Stimulated activated CD8-positive, alpha-beta memory T cell treated with anti-CD3 and anti-CD28 coated beads, Interleukin-4, amount 100 ng/mL, for 4 hours (primary cell): ENCODE measurements around the gene TLE2.

Experiments
- DNase-seq, 2 donors: peaks; one replicate each; pipeline ENCODE4 v3.0.0-alpha.2; 2020; ENCODE audit warnings: low read depth in 2 of 2, low spot score in 1 of 2

Gene TLE2

DNA sequence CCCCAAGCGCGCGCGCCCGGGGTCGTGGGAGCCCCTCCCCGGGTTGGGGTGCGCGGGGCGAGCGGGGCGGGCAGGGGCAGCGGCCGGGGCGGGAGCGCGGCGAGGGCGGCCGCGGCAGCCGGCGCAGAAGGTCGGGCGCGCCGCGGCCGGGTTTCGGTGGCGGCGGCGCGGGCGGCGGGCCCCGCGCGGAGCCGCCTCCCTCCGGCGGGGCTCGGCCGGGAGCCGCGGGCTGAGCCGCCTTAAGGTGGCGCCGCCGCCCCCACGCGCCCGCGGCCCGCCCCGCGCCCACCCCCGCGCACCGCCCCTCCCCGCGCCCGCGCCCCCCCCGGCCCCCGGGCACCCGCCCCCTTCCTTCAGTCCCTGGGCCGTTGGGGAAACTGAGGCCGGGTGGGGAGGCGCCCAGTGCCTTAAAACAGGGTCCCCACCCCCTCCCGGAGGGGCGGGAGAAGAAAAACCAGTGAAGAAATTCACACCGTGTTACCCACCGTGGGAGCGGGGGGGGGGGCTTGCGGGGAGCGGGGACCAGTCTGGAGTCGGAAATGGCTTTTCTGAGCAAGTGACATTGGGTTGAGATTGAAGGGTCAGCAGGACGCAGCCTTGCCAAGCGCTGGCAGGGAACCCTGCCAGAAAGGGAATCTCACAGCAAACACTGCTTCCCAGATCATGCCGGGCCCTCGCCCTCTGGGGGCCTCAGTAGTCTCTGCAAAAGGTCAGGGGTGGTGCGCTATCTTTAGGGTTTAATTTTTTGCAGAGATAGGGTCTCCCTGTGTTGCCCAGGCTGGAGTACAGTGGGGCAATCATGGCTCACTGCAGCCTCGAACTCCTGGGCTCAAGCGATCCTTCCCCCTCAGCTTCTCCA is at the start of gene TLE2:
TLE2 (minus strand) TSS at position 216 of the 859 bp plus-strand sequence. CDS start 376 bp downstream, outside the sequence.
- no peak for DNase-seq

DNA sequence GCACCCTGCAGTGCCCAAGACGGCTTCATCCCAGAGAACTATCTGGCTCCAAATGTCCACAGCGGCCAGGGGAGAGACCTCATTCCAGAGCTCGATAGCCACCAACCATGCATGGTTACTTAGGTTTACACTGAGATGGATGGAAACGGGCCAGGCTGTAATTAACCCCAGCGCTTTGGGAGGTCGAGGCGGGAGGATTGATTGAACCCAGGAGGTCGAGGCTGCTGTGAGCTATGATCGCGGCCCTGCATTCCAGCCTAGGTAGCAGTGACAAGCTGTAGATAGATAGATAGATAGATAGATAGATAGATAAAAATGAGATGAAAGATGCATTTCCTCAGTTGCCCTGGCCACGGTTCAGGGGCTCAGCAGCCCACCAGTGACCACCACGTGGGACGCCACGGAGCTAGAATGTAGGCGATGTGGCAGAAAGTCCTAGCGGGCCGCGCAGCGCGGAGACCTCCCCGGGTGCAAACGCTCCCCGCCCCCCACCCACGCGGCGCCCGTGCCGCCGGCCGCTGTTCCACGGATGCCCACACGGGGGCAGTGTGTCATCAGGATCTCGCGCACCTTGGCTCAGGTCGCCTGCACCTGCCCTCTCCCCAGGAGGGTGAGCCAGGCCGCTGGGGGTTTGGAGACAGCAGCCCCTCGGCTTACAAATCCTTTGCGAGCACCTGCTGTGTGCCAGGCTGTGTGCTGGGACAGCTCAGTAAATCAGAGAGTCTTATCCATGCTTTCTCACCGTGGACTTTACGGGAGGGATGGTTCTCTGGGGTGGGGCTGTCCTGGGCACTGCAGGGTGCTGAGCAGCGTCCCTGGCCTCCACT is 46.7 kb upstream of the TLE2 start:
- peak; percentile 36 to 66 for DNase-seq

DNA sequence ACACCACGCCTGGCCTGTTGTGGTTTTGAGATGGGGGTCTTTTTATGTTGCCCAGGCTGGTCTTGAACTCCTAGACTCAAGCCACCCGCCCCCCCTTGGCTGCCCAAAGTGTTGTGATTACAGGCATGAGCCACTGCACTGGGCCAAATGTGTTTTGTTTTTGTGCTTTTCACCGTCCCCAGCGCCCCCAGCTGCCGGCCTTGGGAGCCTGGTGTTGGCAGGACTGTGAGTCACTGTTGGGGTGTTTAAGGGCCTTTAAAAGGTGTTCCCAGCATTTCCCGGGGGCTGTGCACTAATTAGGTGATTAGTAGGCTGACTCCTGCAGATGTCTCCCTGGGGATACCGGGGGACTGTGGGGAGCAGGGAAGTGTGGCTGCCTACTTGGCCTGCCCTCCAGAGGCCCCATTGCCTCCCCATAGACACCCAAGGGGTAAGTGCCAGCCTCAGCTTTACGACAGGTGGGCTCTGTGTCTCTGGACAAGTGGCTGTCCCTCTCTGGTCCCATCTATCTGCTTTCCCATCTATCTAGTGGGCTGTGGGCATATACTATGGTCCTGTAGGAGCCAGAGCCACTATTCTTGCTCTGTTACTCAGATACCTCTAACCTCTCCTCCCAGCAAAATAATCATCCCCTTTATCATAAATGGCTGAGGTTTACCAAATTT is 45.0 kb upstream of the TLE2 start:
- no peak for DNase-seq

DNA sequence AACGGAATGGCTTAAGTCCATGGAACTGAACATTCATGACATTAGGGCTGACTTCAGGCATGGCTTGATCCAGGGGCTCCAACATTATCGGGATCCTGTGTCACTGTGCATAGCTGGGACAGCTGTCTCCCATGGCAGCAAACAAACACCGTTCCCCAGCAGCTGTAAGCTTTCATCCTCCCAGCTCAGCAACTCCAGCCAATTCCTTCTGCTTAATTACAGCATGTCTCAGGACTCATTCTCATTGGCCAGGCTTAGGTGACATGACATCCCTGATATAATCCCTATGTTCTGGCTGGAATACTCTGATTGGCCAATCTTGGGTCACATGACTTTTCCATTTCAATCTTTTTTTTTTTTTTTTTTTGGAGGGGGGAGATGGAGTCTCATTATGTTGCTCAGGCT is 44.1 kb upstream of the TLE2 start:
- DNase-seq: no peak

DNA sequence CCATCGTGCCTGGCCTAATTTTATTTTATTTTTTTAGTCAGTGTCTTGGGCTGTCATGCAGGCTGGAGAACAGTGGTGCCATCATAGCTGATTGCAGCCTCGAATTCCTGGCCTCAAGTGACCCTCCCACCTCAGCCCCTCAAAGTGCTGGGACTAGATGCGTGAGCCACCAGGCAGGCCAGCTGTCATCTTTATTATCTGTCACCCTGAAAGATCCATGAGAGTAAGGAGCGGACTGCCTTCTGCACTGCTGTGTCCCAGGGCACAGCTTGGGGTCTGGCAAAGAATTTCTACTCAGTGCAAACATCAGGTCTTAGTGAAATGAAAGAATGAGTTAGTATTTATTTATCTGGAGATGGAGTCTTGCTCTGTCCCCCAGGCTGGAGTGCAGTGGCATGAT is 42.7 kb upstream of the TLE2 start:
- DNase-seq: no peak

DNA sequence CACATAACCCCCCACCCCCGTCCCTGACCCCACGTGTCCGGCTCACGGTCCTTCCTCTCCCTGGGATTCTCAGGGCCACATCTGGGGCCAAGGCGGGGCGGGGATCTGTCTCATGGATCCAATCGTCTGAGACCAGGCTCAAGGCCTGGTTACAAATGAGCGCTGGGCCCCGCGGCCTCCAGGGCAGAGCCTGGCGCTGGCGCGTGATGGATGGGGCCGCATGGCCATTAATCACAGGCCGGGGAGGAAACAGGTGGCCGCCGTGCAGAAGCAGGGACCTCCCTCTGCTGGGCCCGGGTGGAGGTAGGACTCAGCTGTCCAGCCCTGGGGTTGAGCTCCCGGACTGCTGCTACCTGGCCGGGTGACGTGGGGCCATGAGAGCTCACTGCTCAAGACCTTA is 39.0 kb upstream of the TLE2 start:
- DNase-seq: no peak

DNA sequence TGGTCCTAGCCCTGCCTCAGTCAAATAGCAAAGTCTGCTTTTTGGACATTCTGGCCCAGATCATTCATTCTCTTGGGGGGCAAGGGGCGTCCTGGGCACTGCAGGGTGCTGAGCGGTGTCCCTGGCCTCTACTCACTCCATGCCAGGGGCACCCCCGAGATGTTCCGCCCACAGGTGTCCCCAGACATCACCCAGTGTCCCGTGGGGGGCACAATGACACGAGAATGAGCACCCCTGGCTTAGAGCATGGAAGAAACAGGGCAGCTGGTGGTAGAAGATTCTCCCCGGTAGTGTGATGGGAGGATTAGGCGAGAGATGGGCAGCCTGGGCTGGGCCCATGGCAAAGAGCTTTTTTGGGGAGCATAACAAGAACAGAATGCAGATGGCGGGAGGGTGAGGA is 38.5 kb upstream of the TLE2 start:
- DNase-seq: no peak

DNA sequence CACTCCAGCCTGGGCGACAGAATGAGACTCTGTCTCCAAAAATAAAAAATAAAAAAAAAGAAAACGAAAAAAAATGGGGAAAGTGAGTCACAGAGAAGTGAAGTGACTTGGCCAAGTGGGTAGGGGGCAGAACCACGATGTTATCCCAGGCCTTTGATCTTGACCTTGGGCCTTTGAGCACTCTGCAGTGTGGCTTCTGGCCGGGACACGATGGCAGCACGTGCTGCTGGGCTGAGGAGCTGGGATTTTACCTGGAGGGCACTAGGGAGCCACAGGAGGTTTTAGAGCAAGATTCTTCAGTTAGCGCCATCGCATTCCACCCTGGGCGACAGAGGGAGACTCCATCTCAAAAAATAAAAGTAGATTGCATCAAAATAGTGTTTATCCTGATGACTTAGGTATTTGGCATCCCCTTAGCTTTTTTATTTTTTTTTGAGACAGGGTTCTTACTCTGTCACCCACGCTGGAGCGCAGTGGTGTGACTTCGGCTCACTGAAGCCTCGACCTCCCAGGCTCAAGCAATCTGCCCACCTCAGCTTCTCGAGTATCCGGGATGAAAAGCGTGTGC is 37.5 kb upstream of the TLE2 start:
- no peak for DNase-seq

DNA sequence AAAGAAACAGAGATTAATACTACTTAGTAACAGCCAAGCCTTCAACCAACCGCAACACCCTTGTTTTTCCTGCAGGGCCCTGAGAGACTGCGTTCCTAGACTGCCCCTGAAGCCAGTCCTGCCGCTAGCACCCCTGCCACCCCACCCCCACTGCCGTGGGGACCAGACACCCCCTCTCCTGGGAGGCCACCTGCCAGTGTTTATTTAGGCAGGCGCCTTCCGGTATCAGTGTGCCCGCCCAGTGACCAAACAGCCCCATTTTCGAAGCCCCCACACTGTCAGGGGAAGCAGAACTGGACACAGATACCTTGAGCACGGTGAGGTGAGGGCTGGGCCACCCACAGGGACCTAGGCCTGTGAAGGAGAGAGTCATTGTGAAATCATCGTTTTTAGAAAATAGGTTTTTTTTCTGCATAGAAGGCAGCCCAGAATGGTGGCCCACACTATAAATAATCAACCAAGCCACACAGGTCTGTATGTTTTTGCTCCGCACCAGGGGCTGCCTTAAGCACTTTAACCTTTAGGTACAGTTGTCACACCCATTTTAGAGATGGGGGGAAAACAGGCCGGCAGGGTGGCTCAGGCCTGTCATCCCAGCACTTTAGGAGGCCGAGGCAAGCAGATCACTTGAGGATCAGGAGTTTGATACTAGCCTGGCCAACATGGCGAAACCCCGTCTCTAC is 36.7 kb upstream of the TLE2 start:
- no peak for DNase-seq

DNA sequence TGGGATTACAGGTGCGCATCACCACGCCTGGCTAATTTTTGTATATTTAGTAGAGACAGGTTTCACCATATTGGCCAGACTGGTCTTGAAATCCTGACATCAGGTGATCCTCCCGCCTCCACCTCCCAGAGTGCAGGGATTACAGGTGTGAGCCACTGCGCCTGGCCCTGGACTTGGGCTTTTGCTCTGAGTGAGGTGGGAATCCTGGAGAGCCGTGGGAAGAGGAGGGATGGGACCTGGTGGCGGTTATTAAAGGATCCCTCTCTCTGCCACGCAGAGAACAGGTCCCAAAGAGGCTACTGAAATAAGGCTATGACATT is 34.9 kb upstream of the TLE2 start:
- DNase-seq: no peak

DNA sequence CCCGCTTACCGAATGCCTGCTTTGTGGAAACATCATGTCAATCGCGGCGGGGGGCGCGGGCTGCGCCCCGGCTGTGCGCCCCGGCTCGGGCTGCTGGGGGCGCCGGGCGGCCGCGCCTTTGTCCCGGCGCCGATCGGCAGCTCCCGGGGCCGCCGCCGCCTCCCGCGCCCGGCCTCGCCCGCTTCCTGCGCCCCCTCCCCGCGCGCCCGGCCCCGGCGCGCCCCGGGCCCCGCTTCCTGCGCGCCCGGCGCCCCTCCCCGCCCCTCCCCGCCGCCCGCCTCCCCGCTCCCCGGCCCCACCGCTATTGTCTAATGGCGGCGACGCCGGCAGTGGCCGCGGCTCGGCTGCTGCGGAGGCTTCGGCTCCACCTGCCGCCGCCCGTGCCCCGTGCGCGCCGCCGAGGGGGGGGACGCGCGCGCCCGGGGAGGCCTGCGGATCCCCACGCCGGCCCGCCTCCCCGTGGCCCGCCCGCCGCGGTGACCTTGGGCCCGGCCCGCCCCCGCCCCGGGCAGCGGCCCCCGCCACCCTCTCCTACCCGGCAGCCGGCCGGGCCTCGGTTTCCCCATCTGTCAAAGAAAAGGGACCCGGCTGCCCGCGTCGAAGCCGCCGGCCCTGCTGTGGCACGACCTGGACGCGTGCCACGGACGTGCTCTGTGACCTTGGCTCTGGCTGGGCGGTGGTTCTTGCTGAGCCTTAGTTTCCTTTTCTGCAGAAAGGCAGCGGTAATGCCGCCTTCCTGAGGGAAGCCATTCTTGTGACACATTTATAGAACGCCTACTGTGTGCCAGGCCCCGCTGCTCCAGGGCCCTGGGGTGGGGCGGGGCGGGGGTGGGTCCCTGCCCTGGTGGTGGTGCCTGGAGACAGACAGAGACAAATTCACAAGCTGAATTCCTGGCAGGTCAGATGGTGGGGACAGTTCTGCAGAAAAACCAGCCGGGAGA is 33.4 kb upstream of the TLE2 start, which contains the start of gene TLE5:
TLE5 (minus strand) TSS at position 331 of the 941 bp plus-strand sequence; CDS start at position 36, 295 bp downstream.
- peak in 1 of 2 donors; percentile 46 for DNase-seq

DNA sequence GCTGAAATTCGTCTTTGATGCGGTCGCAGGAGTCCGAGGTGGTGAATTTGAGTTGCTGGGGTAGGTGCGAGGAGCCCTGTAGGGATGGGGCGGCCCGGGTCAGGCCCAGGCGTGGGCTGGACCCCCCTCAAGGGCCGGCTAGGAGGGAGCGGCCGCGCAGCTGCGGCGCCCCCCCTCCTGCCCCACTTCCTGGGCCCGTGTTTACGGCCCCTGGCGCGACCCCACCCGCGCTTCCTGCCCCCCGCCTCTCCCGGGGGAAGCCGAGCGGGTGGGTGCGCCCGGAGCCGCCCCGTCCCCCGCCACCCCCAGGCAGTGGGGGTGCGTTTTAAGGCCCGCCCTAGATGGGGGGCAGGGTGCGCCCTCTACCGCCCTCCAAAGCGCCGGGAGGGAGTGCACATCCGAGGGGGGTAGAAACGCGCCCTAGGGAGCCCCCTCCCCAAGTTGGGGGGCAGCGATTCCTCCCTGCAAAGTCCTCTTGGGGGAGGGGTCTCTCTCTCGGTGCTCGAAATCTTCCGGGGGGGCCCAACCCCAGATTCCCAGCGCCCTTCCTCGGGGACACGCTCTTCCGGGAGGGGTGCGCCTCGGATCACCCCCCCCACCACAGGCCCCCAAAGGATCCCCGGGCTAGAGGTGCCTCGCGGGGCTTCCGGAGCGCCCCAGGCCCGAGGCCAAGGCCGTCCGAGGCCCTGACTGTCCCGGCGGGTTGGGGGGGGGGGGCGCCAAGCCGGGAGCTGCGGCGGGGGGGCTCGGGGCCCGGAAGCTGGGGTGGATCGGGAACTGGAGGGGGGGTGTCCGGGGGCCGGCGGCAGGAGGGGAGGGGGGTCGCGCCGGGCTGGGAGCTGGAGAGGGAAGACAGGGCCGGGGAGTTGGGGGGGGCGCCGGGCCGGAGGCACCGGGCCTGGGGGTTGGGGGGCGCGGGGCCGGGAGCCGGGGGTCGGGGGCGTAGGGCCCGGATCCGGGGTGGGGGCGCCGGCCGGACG is 32.4 kb upstream of the TLE2 start:
- DNase-seq: peak; percentile 51 to 58

DNA sequence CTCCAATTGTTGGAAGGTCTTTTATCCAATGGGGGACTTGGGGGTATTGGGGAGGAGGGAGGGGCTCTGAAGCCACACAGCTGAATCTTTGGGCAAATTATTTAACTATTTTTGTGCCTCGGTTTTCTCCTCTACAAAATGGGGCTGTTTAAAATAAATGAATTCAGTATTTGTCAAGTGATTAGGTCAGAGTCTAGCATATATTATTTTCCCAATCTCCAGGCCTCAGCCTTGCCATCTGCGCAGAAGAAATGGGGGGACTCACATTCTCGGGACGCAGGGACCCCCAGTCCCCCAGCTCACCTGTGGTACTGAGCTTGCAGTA is 31.7 kb upstream of the TLE2 start:
- DNase-seq: no peak

DNA sequence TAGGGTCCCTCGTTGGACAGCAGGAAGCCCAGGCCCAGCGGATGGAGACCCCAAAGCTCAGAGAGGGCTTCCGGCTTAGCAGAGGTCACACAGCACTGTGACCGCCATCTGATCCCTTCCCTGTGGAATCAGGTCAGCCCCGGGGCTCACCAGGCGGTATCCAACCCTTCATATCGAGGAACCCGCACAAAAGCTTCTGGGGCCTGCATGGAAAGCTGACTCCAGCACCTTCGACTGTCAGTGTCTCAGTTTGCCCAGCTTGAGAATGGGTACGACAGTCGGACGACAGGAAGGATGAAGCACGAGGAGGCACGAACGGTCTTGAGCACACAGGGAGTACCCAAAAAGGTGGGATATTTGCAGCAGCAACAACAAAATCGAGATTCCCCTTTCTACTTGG is 30.6 kb upstream of the TLE2 start:
- DNase-seq: no peak

DNA sequence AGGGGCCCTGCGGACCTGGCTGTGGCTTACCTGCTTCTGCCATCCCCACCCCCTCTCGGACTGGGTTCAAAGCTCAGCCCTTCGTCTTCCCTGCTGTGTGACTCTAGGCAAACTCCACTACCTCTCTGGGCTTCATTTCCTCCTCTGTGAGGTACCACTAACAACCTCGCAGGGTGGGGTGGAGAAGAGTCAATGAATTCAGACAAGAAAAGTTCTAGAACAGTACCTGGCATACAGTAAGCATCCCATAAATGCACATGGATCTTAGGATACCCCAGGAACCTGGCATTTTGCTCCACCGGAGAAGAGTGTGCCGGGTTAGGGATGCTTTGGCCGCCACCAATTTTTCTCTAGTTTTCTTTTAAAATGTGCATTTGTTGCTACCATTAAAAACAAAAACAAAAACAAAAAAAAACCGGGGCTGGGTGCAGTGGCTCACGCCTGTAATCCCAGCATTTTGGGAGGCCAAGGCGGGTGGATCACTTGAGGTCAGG is 29.8 kb upstream of the TLE2 start:
- no peak for DNase-seq

DNA sequence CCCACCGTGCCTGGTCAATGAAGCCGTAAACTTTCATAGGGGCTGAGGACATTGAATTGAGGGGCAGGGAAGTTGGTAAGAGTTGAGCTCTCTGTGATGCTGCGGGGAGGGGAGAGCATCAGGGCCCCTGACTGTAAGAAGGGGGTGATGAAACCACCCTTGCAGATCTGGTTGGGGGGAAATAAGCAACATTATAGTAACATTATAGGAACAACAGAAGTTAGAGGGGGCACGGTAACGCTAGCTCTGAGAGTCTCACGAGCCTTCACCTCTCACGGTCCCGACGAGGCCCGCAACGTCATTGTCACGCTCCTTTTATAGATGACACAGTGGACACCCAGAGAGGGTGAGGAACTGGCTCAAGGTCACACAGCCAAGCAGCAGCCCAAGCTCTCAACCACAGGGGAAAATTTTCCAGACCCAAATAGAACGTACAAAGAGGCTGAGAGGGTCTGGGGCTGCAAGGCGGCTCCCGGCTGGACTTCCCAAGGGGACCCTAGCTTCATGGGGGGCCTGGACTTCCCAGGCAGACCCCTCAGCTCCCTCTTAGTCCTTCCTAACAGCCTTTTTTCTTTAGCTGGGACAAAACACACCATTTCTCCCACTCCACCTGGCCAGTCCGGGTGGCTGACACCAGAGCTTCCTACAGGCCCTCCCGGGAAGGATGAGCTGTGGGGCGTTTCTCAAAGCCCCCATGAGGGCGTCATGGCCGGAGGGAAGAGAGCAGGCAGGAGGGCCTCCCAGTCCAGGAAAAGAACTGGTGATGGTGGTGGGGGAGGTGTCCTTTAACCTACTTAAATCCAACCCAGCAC is 29.1 kb upstream of the TLE2 start:
- DNase-seq: no peak

DNA sequence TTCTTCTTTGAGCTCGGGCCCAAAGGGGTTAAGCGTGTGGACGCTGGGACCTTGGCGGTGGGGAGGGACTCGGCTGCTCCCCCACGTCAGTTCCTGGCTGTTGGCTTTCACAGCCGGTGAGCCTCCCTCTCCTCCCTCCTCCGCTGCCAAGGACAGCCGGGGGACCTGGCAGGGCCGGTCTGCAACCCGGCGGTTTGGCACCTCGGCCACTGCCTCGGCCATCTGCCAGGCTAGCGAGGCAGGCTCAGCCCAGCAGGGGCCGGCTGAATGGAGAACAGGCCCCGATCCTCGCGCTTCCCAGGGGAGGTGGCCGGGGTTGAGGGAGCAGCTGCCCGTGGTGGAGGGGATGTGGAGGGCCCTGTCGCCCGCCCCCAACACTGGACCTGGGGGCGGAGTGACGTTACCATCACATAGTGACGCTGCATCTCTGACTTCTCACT is 28.2 kb upstream of the TLE2 start:
- no peak for DNase-seq
